A549 (cell line): Measurements from ENCODE around the gene AXDND1. TPM values are rescaled to one million over a fixed set of nuclear protein-coding genes. Genes with fewer than 3 reads are reported as not detected.

Source experiments
- ATAC-seq, 2 experiments: fragments of 200-7000 bp in 1 of 2; fragments of >200 bp in 1 of 2; cut with Nextera tagmentation in 1 of 2; cut with Tn5 transposase in 1 of 2; 3 replicates each; pipeline versions ENCODE4 v1.8.0 to v1.9.1; 2018 to 2020; ENCODE audit warnings: mild to moderate bottlenecking in 1 of 2, moderate library complexity in 1 of 2
- CTCF ChIA-PET: fragments of 300-600 bp; sonication (Branson Sonifier 250); formaldehyde crosslinking; extraction: SDS; loops from one replicate; lab custom pipeline; 2021; ENCODE audit warnings: antibody characterized with exemption, inconsistent platforms; lab: Yijun Ruan, JAX
- POLR2A ChIA-PET: fragments of 350-600 bp; formaldehyde crosslinking; extraction: SDS; loops from one replicate; lab custom pipeline; 2021; ENCODE audit warnings: antibody characterized with exemption, inconsistent platforms; lab: Yijun Ruan, JAX
- DNase-seq, 2 experiments: peaks; one replicate each; pipeline versions ENCODE4 v3.0.0 to v3.0.0-alpha.2; 2011 to 2016; ENCODE audit warnings: low read depth in 1 of 2, low spot score in 1 of 2
- FAIRE-seq: peaks from 2 replicates; lab custom pipeline; 2011; peaks lifted over from hg19 to GRCh38; lab: Jason Lieb, UNC
- H3K27ac ChIP-seq, 2 experiments: fragments of >200 bp; sonication (Bioruptor Twin); formaldehyde crosslinking; 3 replicates each; pipeline ENCODE4 v1.5.1; 2016 to 2017
- H3K4me1 ChIP-seq: fragments of >200 bp; sonication (Bioruptor Twin); formaldehyde crosslinking; 3 replicates; pipeline ENCODE4 v1.6.1; 2016
- H3K4me2 ChIP-seq: fragments of >200 bp; sonication (Bioruptor Twin); formaldehyde crosslinking; 3 replicates; pipeline ENCODE4 v1.6.1; 2016
- H3K4me3 ChIP-seq: fragments of >200 bp; sonication (Bioruptor Twin); formaldehyde crosslinking; 3 replicates; pipeline ENCODE4 v1.5.1; 2016
- H3K9me3 ChIP-seq: fragments of >200 bp; sonication (Bioruptor Twin); formaldehyde crosslinking; 3 replicates; pipeline ENCODE4 v1.6.1; 2016
- CEBPB ChIP-seq, 2 experiments: fragments of >200 bp in 1 of 2; sonication (Bioruptor Twin) in 1 of 2; formaldehyde crosslinking in 1 of 2; IDR thresholded peaks; 2 replicates each; pipeline ENCODE4 v1.6.1; 2012 to 2016
- CHD4 ChIP-seq: fragments of 200-600 bp; sonication (generic); IDR thresholded peaks from 2 replicates; pipeline ENCODE4 v1.6.1; 2016; ENCODE audit warnings: antibody characterized with exemption, mild to moderate bottlenecking, borderline replicate concordance
- E2F6 ChIP-seq: IDR thresholded peaks from 2 replicates; pipeline ENCODE4 v1.6.1; 2012; ENCODE audit warnings: low read depth, borderline replicate concordance
- EHF ChIP-seq: fragments of 250-450 bp; sonication (Bioruptor Pico); IDR thresholded peaks from 2 replicates; pipeline ENCODE4 v1.5.0; 2020; ENCODE audit warnings: mild to moderate bottlenecking
- EHMT2 ChIP-seq: fragments of 200-600 bp; sonication (generic); IDR thresholded peaks from 2 replicates; pipeline ENCODE4 v1.6.1; 2016; ENCODE audit warnings: antibody characterized with exemption, low read depth, mild to moderate bottlenecking, moderate library complexity
- ELK1 ChIP-seq: fragments of 150-350 bp; IDR thresholded peaks from 2 replicates; pipeline ENCODE4 v1.6.1; 2014; ENCODE audit warnings: low read depth, mild to moderate bottlenecking, low read length
- ESRRA ChIP-seq: fragments of 150-350 bp; IDR thresholded peaks from 2 replicates; pipeline ENCODE4 v1.6.1; 2014; ENCODE audit warnings: mild to moderate bottlenecking, low read length, borderline replicate concordance
- FOXS1 ChIP-seq: fragments of 250-450 bp; sonication (Bioruptor Pico); IDR thresholded peaks from 2 replicates; pipeline ENCODE4 v1.5.0; 2020; ENCODE audit warnings: mild to moderate bottlenecking, moderate library complexity
- GATA3 ChIP-seq: IDR thresholded peaks from 2 replicates; pipeline ENCODE4 v1.6.1; 2012; ENCODE audit warnings: borderline replicate concordance
- HDAC2 ChIP-seq: fragments of 200-600 bp; sonication (generic); IDR thresholded peaks from 2 replicates; pipeline ENCODE4 v1.6.1; 2016
- HES2 ChIP-seq: fragments of >200 bp; sonication (Bioruptor Twin); formaldehyde crosslinking; IDR thresholded peaks from 2 replicates; pipeline ENCODE4 v1.6.1; 2016
- HMGXB4 ChIP-seq: fragments of 250-450 bp; sonication (Bioruptor Pico); IDR thresholded peaks from 2 replicates; pipeline ENCODE4 v1.5.0; 2021; ENCODE audit warnings: mild to moderate bottlenecking, moderate library complexity, borderline replicate concordance
- HOXA7 ChIP-seq: fragments of 250-450 bp; sonication (Bioruptor Pico); IDR thresholded peaks from 2 replicates; pipeline ENCODE4 v1.5.0; 2020; ENCODE audit warnings: mild to moderate bottlenecking, moderate library complexity
- HOXB5 ChIP-seq: fragments of 250-450 bp; sonication (Bioruptor Pico); IDR thresholded peaks from 2 replicates; pipeline ENCODE4 v1.5.0; 2020; ENCODE audit warnings: mild to moderate bottlenecking, moderate library complexity
- JUN ChIP-seq, 2 experiments: fragments of >200 bp; sonication (Bioruptor Twin); formaldehyde crosslinking; IDR thresholded peaks; 2 replicates in 1 of 2; 3 replicates in 1 of 2; pipeline ENCODE4 v1.6.1; 2016 to 2017
- JUNB ChIP-seq: fragments of >200 bp; sonication (Bioruptor Twin); formaldehyde crosslinking; IDR thresholded peaks from 2 replicates; pipeline ENCODE4 v1.6.1; 2016
- KDM1A ChIP-seq: fragments of 200-600 bp; sonication (generic); IDR thresholded peaks from 2 replicates; pipeline ENCODE4 v1.6.1; 2016; ENCODE audit warnings: low read depth, mild to moderate bottlenecking
- MAFK ChIP-seq: fragments of 450-650 bp; IDR thresholded peaks from 2 replicates; pipeline ENCODE4 v1.6.1; 2014; ENCODE audit not compliant: partially characterized antibody
- MAZ ChIP-seq: fragments of 150-350 bp; IDR thresholded peaks from 2 replicates; pipeline ENCODE4 v1.6.1; 2014; ENCODE audit warnings: antibody characterized with exemption, low read depth, low read length, borderline replicate concordance
- MYC ChIP-seq: IDR thresholded peaks from 2 replicates; pipeline ENCODE4 v1.6.1; 2012; ENCODE audit warnings: mild to moderate bottlenecking, inconsistent platforms, low read length, improper control_type of control experiment, borderline replicate concordance
- NFE2L2 ChIP-seq: fragments of 150-350 bp; conservative IDR thresholded peaks from 2 replicates; pipeline ENCODE4 v1.6.1; 2014; ENCODE audit warnings: low read length
- NPAS2 ChIP-seq: fragments of 250-450 bp; sonication (Bioruptor Pico); IDR thresholded peaks from 2 replicates; pipeline ENCODE4 v1.8.0; 2022; ENCODE audit warnings: mild to moderate bottlenecking, moderate library complexity, borderline replicate concordance
- NR3C1 ChIP-seq: fragments of >200 bp; sonication (Bioruptor Twin); formaldehyde crosslinking; IDR thresholded peaks from 3 replicates; pipeline ENCODE4 v1.6.1; 2017
- PBX3 ChIP-seq: IDR thresholded peaks from 2 replicates; pipeline ENCODE4 v1.6.1; 2012
- POLR2A ChIP-seq: IDR thresholded peaks from 2 replicates; pipeline ENCODE4 v1.6.1; 2012; ENCODE audit warnings: mild to moderate bottlenecking, low read length
- POLR2AphosphoS2 ChIP-seq: conservative IDR thresholded peaks from 2 replicates; pipeline ENCODE4 v1.6.1; 2012; ENCODE audit warnings: low read length, improper control_type of control experiment, inconsistent platforms
- REST ChIP-seq: fragments of 200-600 bp; sonication (generic); IDR thresholded peaks from 2 replicates; pipeline ENCODE4 v1.6.1; 2016; ENCODE audit warnings: antibody characterized with exemption, mild to moderate bottlenecking, moderate library complexity
- SREBF2 ChIP-seq: fragments of 450-650 bp; IDR thresholded peaks from 2 replicates; pipeline ENCODE4 v1.6.1; 2014; ENCODE audit warnings: mild to moderate bottlenecking, moderate library complexity
- TFCP2L1 ChIP-seq: fragments of 250-450 bp; sonication (Bioruptor Pico); IDR thresholded peaks from 2 replicates; pipeline ENCODE4 v1.5.0; 2021; ENCODE audit warnings: mild to moderate bottlenecking
- ZC3H11A ChIP-seq: fragments of 450-650 bp; IDR thresholded peaks from 2 replicates; pipeline ENCODE4 v1.6.1; 2014; ENCODE audit warnings: antibody characterized with exemption, mild to moderate bottlenecking
- ZSCAN20 ChIP-seq: fragments of 250-450 bp; sonication (Bioruptor Pico); IDR thresholded peaks from 2 replicates; pipeline ENCODE4 v1.8.0; 2022; ENCODE audit warnings: mild to moderate bottlenecking, moderate library complexity
- WGBS: methylation state at CpG from one replicate; pipeline ENCODE4 v1.1.6; 2017; ENCODE audit errors: missing lambda C conversion rate; 5-methylcytosine and 5-hydroxymethylcytosine counted together
- polyA minus RNA-seq: library from RNA; depleted of rRNA, polyadenylated mRNA; stranded (reverse); fragments of >200 nt; gene quantifications from 2 replicates; pipeline ENCODE4 v1.2.3, GENCODE V29; 2011; rRNA and poly(A)+ RNA removed
- polyA plus RNA-seq, 4 experiments: library from polyadenylated mRNA; depleted of rRNA in 3 of 4; stranded (reverse); fragments of >200 nt; fragmentation: RNase III in 1 of 4; extraction: RNeasy Plus Mini Kit Qiagen cat#74134 plus additional on column Dnase treatment in 1 of 4; gene quantifications; 2 replicates in 3 of 4; 3 replicates in 1 of 4; pipeline ENCODE4 v1.2.3, GENCODE V29; 2011 to 2017

The AXDND1 gene
- 0.56 and 0.71 TPM in 2 replicates for polyA plus RNA-seq (2011; rRNA removed)
- polyA plus RNA-seq (2012; cell fraction: cytosol; rRNA removed): 0.16 and 0.24 TPM in 2 replicates
- polyA plus RNA-seq (2012; cell fraction: nucleus; rRNA removed): 0.21 TPM in 1 of 2 replicates, not detected in the other
- polyA plus RNA-seq (2017; fragmentation: RNase III; extraction: RNeasy Plus Mini Kit Qiagen cat#74134 plus additional on column Dnase treatment): 0.22 to 0.34 TPM (median 0.30 TPM) in 3 replicates
- polyA minus RNA-seq: 0.39 and 0.70 TPM in 2 replicates

- H3K4me3 ChIP-seq: peak within 1 kb of the TSS; percentile 72
- H3K4me2 ChIP-seq: peak within 1 kb of the TSS; percentile 81
- H3K27ac ChIP-seq: peak within 1 kb of the TSS; percentile 87 to 94
- CTCF ChIA-PET: interaction anchor here (0.7 to 1.6 kb wide), 6 partner anchors 71 to 449 kb away, joined by 3 to 8 read pairs (median 4); partner anchors contain the start of gene SOAT1
- FAIRE-seq: no peak
- 4% methylated on average over 43 of the region's 43 CpGs for WGBS
- H3K4me1 ChIP-seq: 0 out of 3 replicates have a peak, but pooled peaks cover 4% of the 10 kb centered on the region
- peak; percentile 94 to 98 for ATAC-seq
- POLR2A ChIA-PET: interaction anchor here (0.7 to 1.7 kb wide), 3 partner anchors 72 to 987 kb away, joined by 3 to 12 read pairs (median 3); partner anchors contain the start of genes SOAT1 and TOR3A
- H3K9me3 ChIP-seq: no peaks in the 10 kb centered on the region
- DNase-seq: peak; percentile 73 to 87
- TF ChIP-seq TFCP2L1 (CRISPR knock-in tag) (no peak), HMGXB4 (no peak), NFE2L2 (no peak), JUNB (no peak; the same call in 1 of the 2 replicates), POLR2AphosphoS2 (no peak), ZSCAN20 (CRISPR knock-in tag) (no peak), REST (no peak), NR3C1 (no peak), SREBF2 (no peak), JUN (IDR thresholded peaks at IDR 0.05) (peak in 1 of 2 experiments; percentile 71; a peak in 1 of 5 replicates), E2F6 (peak; percentile 39; the same call in 1 of the 2 replicates), PBX3 (no peak), GATA3 (no peak), MAZ (no peak), POLR2A (peak; percentile 34; the same call in 1 of the 2 replicates), ZC3H11A (no peak), CHD4 (no peak), ESRRA (no peak), HOXA7 (no peak), NPAS2 (CRISPR knock-in tag) (no peak), HDAC2 (0 out of 2 replicates have a peak, but pooled peaks have one; percentile 30), KDM1A (no peak; the same call in 1 of the 2 replicates), HOXB5 (no peak), EHF (CRISPR knock-in tag) (no peak), HES2 (no peak), EHMT2 (no peak), ELK1 (no peak), CEBPB (IDR thresholded peaks at IDR 0.05) (peak in 1 of 2 experiments; percentile 41; a peak in 2 of 4 replicates), MYC (no peak), FOXS1 (no peak), MAFK (no peak)
Measured at GRCh38 chr1:179365342-179366092, at the start of gene AXDND1. TSS of gene AXDND1 (plus strand) at chr1:179365971. CDS start at chr1:179366510, 539 bp downstream.
